GM23338 (cell line): Measurements from ENCODE around the gene SPSB4. TPM values are rescaled to one million over a fixed set of nuclear protein-coding genes. Genes with fewer than 3 reads are reported as not detected.

Source experiments
- ATAC-seq: fragments of 200-7000 bp; cut with Tn5 transposase; 3 replicates; pipeline ENCODE4 v1.9.1; 2020
- DNase-seq: peaks from one replicate; pipeline ENCODE4 v3.0.0-alpha.2; 2015; ENCODE audit warnings: low spot score
- H2AFZ ChIP-seq: fragments of 200-600 bp; sonication (generic); 2 replicates; pipeline ENCODE4 v1.8.0; 2016; ENCODE audit warnings: antibody characterized with exemption, mild to moderate bottlenecking, moderate library complexity
- H3F3A ChIP-seq: fragments of 200-600 bp; sonication (generic); replicated peaks from 2 replicates; pipeline ENCODE4 v1.8.0; 2017; ENCODE audit warnings: antibody characterized with exemption, mixed run types, low read depth
- H3K27ac ChIP-seq: fragments of 200-600 bp; sonication (generic); 2 replicates; pipeline ENCODE4 v1.6.1; 2016; ENCODE audit warnings: low read depth
- H3K27me3 ChIP-seq: fragments of 200-600 bp; sonication (generic); 2 replicates; pipeline ENCODE4 v1.8.0; 2016; ENCODE audit warnings: mild to moderate bottlenecking, mixed run types, moderate library complexity; ENCODE audit not compliant: insufficient read depth
- H3K36me3 ChIP-seq: fragments of 200-600 bp; sonication (generic); 2 replicates; pipeline ENCODE4 v1.8.0; 2016; ENCODE audit warnings: mild to moderate bottlenecking; ENCODE audit not compliant: insufficient read depth
- H3K4me1 ChIP-seq: fragments of 200-600 bp; sonication (generic); 2 replicates; pipeline ENCODE4 v1.8.0; 2016; ENCODE audit warnings: mild to moderate bottlenecking, moderate library complexity; ENCODE audit not compliant: insufficient read depth
- H3K4me2 ChIP-seq: fragments of 200-600 bp; sonication (generic); 2 replicates; pipeline ENCODE4 v1.7.1; 2017; ENCODE audit warnings: mixed run types
- H3K4me3 ChIP-seq: fragments of 200-600 bp; sonication (generic); 2 replicates; pipeline ENCODE4 v1.6.1; 2016; ENCODE audit warnings: mixed run types
- H3K79me2 ChIP-seq: fragments of 200-600 bp; sonication (generic); replicated peaks from 2 replicates; pipeline ENCODE4 v1.8.0; 2017; ENCODE audit warnings: mild to moderate bottlenecking; ENCODE audit not compliant: insufficient read depth
- H3K9me2 ChIP-seq: fragments of 200-600 bp; sonication (generic); 2 replicates; pipeline ENCODE4 v1.8.0; 2017; ENCODE audit not compliant: insufficient read depth
- H4K20me1 ChIP-seq: fragments of 200-600 bp; sonication (generic); replicated peaks from 2 replicates; pipeline ENCODE4 v1.8.0; 2017; ENCODE audit warnings: mild to moderate bottlenecking; ENCODE audit not compliant: insufficient read depth
- H3K27ac Mint-ChIP-seq: 2 replicates; pipeline ENCODE4 v1.8.0; 2020; ENCODE audit warnings: inconsistent platforms, mild to moderate bottlenecking, moderate library complexity, mixed read lengths
- H3K27me3 Mint-ChIP-seq: 3 replicates; pipeline ENCODE4 v1.8.0; 2022; ENCODE audit warnings: low read depth, mild to moderate bottlenecking, moderate library complexity, mixed read lengths, inconsistent platforms; ENCODE audit not compliant: insufficient read depth, poor library complexity
- H3K36me3 Mint-ChIP-seq: 3 replicates; pipeline ENCODE4 v1.8.0; 2021; ENCODE audit warnings: low read depth, mild to moderate bottlenecking, inconsistent platforms, moderate library complexity, mixed read lengths
- H3K4me1 Mint-ChIP-seq: 3 replicates; pipeline ENCODE4 v1.8.0; 2020; ENCODE audit warnings: mild to moderate bottlenecking, inconsistent platforms, mixed read lengths
- H3K4me3 Mint-ChIP-seq: 3 replicates; pipeline ENCODE4 v1.8.0; 2021; ENCODE audit warnings: moderate library complexity, mild to moderate bottlenecking, inconsistent platforms, mixed read lengths
- H3K9me3 Mint-ChIP-seq: 3 replicates; pipeline ENCODE4 v1.8.0; 2020; ENCODE audit warnings: moderate library complexity, mild to moderate bottlenecking, inconsistent platforms, mixed read lengths
- CREB1 ChIP-seq: fragments of 250-450 bp; sonication (Bioruptor Pico); IDR thresholded peaks from 2 replicates; pipeline ENCODE4 v1.5.0; 2020; ENCODE audit warnings: low read depth, mild to moderate bottlenecking, moderate library complexity
- EZH2 ChIP-seq: fragments of 200-600 bp; sonication (generic); IDR thresholded peaks from one replicate; pipeline ENCODE4 v1.8.0; 2017; ENCODE audit warnings: antibody characterized with exemption, mild to moderate bottlenecking, low read depth; ENCODE audit not compliant: unreplicated experiment
- EZH2phosphoT487 ChIP-seq: fragments of 200-600 bp; sonication (generic); IDR thresholded peaks from one replicate; pipeline ENCODE4 v1.8.1; 2018; ENCODE audit warnings: antibody characterized with exemption; ENCODE audit not compliant: unreplicated experiment
- NANOG ChIP-seq: IDR thresholded peaks from 2 replicates; pipeline ENCODE4 v1.6.1; 2016; ENCODE audit warnings: antibody characterized with exemption, borderline replicate concordance
- POLR2AphosphoS5 ChIP-seq: IDR thresholded peaks from 2 replicates; pipeline ENCODE4 v1.6.1; 2016; ENCODE audit warnings: antibody characterized with exemption, low read depth
- STAT1 ChIP-seq: IDR thresholded peaks from one replicate; pipeline ENCODE4 v1.6.1; 2016; ENCODE audit warnings: antibody characterized with exemption; ENCODE audit not compliant: unreplicated experiment
- ZNF114 ChIP-seq: fragments of 250-450 bp; sonication (Bioruptor Pico); IDR thresholded peaks from 2 replicates; pipeline ENCODE4 v1.5.0; 2020; ENCODE audit warnings: mild to moderate bottlenecking, moderate library complexity
- ZNF331 ChIP-seq: fragments of 250-450 bp; sonication (Bioruptor Pico); IDR thresholded peaks from 2 replicates; pipeline ENCODE4 v1.5.0; 2020; ENCODE audit warnings: low read depth, mild to moderate bottlenecking, moderate library complexity
- polyA plus RNA-seq: library from polyadenylated mRNA; unstranded; fragments of >200 nt; fragmentation: Nextera tagmentation; extraction: Ambion mirVana; gene quantifications from 2 replicates; pipeline ENCODE4 v1.2.1, GENCODE V29; 2016
- total RNA-seq: library from RNA; depleted of rRNA; stranded (reverse); fragments of >200 nt; shearing (Covaris generic); gene quantifications from 2 replicates; pipeline ENCODE4 v1.2.3, GENCODE V29; 2014
- TF ChIP-seq, protein P1 (sequence below): IDR thresholded peaks from one replicate; pipeline ENCODE4 v1.6.1; 2018; ENCODE audit warnings: antibody characterized with exemption; ENCODE audit not compliant: unreplicated experiment
- TF ChIP-seq, protein P2 (sequence below): IDR thresholded peaks from 2 replicates; pipeline ENCODE4 v1.6.1; 2016; ENCODE audit warnings: antibody characterized with exemption
- TF ChIP-seq, protein P3 (sequence below): fragments of 250-450 bp; sonication (Bioruptor Pico); IDR thresholded peaks from 2 replicates; pipeline ENCODE4 v1.5.0; 2020; ENCODE audit warnings: mild to moderate bottlenecking, moderate library complexity

Gene SPSB4
- total and polyA plus RNA-seq, 2 experiments from 2014 or later = 6.7 to 25.9 TPM

DNA sequence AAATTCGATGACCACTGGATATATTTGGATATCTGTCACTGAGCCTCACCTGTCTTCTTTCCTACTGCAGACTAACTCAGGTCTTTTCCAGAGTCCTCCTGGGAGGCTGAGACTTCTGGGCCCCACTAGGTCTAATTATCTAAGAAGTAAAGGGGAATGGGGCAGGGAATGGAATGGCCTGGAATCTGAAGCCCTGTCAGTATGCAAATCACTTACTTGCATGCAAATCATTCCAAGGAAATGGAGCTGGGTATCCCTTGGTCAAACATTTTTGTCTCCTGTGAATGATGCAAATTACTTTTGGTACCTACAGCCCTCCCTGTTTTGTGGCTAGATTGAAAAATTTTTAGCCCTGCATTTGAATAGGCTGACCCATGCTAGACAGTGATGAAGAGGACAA is 5.3 kb upstream of the SPSB4 start (continued):
- TF ChIP-seq, protein P1, sequence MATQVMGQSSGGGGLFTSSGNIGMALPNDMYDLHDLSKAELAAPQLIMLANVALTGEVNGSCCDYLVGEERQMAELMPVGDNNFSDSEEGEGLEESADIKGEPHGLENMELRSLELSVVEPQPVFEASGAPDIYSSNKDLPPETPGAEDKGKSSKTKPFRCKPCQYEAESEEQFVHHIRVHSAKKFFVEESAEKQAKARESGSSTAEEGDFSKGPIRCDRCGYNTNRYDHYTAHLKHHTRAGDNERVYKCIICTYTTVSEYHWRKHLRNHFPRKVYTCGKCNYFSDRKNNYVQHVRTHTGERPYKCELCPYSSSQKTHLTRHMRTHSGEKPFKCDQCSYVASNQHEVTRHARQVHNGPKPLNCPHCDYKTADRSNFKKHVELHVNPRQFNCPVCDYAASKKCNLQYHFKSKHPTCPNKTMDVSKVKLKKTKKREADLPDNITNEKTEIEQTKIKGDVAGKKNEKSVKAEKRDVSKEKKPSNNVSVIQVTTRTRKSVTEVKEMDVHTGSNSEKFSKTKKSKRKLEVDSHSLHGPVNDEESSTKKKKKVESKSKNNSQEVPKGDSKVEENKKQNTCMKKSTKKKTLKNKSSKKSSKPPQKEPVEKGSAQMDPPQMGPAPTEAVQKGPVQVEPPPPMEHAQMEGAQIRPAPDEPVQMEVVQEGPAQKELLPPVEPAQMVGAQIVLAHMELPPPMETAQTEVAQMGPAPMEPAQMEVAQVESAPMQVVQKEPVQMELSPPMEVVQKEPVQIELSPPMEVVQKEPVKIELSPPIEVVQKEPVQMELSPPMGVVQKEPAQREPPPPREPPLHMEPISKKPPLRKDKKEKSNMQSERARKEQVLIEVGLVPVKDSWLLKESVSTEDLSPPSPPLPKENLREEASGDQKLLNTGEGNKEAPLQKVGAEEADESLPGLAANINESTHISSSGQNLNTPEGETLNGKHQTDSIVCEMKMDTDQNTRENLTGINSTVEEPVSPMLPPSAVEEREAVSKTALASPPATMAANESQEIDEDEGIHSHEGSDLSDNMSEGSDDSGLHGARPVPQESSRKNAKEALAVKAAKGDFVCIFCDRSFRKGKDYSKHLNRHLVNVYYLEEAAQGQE = no peak
- TF ChIP-seq ZNF331 (CRISPR knock-in tag) (no peak), EZH2 (no peak)

DNA sequence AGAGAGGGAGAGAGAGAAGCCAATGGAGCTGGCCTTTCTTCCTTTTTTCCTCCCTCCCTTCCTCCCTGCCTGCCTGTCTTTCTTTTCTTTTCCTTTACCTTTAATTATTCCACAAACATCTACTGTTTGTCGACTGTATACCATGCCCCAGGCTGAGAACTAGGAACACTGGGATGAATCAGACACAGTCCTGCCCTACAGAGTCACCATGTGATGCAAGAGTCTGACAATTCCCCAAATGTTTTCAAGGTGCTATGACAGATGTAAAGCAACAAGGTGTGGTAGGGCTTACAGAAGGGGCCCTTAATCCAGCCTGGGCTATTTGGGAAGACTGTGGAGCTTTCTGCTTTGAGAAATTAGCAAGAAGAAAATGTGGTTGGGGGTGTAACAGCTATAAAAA is 4.0 kb upstream of the SPSB4 start:
- Histone ChIP-seq H3K27ac (no peak overlapping the region), H2AFZ (no peak overlapping the region), H4K20me1 (no peaks in the 10 kb centered on the region), H3K27me3 (peaks cover 25% of the 10 kb centered on the region), H3K36me3 (no peaks in the 10 kb centered on the region), H3K9me2 (0 out of 2 replicates have a peak, but pooled peaks cover 6% of the 10 kb centered on the region), H3K4me1 (peaks cover 11% of the 10 kb centered on the region), H3K4me2 (no peak overlapping the region), H3F3A (peaks cover 9% of the 10 kb centered on the region; the same call in 1 of the 2 replicates), H3K79me2 (no peaks in the 10 kb centered on the region), H3K4me3 (no peak overlapping the region)
- Mint-ChIP-seq H3K27ac (no peak overlapping the region), H3K9me3 (no peaks in the 10 kb centered on the region), H3K36me3 (no peaks in the 10 kb centered on the region), H3K4me1 (peaks cover 20% of the 10 kb centered on the region), H3K4me3 (no peak overlapping the region), H3K27me3 (peaks cover 15% of the 10 kb centered on the region)
- no peak for ATAC-seq
- no peak for DNase-seq
- TF ChIP-seq, protein P2, sequence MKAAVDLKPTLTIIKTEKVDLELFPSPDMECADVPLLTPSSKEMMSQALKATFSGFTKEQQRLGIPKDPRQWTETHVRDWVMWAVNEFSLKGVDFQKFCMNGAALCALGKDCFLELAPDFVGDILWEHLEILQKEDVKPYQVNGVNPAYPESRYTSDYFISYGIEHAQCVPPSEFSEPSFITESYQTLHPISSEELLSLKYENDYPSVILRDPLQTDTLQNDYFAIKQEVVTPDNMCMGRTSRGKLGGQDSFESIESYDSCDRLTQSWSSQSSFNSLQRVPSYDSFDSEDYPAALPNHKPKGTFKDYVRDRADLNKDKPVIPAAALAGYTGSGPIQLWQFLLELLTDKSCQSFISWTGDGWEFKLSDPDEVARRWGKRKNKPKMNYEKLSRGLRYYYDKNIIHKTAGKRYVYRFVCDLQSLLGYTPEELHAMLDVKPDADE = no peak
- TF ChIP-seq ZNF331 (CRISPR knock-in tag) (no peak), STAT1 (no peak), ZNF114 (CRISPR knock-in tag) (no peak), EZH2 (no peak), EZH2phosphoT487 (no peak), CREB1 (no peak), NANOG (no peak), POLR2AphosphoS5 (no peak)
- TF ChIP-seq, protein P1 = no peak
- TF ChIP-seq, protein P3, sequence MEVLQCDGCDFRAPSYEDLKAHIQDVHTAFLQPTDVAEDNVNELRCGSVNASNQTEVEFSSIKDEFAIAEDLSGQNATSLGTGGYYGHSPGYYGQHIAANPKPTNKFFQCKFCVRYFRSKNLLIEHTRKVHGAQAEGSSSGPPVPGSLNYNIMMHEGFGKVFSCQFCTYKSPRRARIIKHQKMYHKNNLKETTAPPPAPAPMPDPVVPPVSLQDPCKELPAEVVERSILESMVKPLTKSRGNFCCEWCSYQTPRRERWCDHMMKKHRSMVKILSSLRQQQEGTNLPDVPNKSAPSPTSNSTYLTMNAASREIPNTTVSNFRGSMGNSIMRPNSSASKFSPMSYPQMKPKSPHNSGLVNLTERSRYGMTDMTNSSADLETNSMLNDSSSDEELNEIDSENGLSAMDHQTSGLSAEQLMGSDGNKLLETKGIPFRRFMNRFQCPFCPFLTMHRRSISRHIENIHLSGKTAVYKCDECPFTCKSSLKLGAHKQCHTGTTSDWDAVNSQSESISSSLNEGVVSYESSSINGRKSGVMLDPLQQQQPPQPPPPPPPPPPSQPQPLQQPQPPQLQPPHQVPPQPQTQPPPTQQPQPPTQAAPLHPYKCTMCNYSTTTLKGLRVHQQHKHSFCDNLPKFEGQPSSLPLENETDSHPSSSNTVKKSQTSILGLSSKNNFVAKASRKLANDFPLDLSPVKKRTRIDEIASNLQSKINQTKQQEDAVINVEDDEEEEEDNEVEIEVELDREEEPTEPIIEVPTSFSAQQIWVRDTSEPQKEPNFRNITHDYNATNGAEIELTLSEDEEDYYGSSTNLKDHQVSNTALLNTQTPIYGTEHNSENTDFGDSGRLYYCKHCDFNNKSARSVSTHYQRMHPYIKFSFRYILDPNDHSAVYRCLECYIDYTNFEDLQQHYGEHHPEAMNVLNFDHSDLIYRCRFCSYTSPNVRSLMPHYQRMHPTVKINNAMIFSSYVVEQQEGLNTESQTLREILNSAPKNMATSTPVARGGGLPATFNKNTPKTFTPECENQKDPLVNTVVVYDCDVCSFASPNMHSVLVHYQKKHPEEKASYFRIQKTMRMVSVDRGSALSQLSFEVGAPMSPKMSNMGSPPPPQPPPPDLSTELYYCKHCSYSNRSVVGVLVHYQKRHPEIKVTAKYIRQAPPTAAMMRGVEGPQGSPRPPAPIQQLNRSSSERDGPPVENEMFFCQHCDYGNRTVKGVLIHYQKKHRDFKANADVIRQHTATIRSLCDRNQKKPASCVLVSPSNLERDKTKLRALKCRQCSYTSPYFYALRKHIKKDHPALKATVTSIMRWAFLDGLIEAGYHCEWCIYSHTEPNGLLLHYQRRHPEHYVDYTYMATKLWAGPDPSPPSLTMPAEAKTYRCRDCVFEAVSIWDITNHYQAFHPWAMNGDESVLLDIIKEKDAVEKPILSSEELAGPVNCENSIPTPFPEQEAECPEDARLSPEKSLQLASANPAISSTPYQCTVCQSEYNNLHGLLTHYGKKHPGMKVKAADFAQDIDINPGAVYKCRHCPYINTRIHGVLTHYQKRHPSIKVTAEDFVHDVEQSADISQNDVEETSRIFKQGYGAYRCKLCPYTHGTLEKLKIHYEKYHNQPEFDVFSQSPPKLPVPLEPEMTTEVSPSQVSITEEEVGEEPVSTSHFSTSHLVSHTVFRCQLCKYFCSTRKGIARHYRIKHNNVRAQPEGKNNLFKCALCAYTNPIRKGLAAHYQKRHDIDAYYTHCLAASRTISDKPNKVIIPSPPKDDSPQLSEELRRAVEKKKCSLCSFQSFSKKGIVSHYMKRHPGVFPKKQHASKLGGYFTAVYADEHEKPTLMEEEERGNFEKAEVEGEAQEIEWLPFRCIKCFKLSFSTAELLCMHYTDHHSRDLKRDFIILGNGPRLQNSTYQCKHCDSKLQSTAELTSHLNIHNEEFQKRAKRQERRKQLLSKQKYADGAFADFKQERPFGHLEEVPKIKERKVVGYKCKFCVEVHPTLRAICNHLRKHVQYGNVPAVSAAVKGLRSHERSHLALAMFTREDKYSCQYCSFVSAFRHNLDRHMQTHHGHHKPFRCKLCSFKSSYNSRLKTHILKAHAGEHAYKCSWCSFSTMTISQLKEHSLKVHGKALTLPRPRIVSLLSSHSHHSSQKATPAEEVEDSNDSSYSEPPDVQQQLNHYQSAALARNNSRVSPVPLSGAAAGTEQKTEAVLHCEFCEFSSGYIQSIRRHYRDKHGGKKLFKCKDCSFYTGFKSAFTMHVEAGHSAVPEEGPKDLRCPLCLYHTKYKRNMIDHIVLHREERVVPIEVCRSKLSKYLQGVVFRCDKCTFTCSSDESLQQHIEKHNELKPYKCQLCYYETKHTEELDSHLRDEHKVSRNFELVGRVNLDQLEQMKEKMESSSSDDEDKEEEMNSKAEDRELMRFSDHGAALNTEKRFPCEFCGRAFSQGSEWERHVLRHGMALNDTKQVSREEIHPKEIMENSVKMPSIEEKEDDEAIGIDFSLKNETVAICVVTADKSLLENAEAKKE (CRISPR knock-in tag) = no peak
